K562 (cell line): ENCODE results near the gene ABHD16A. TPM values are rescaled to one million over a fixed set of nuclear protein-coding genes. Genes with fewer than 3 reads are reported as not detected.
A peak's percentile ranks its signal among the peaks of the same experiment; 100 is the strongest.

ENCODE experiments used
- CBFA2T3 ChIP-seq: fragments of 450-650 bp; IDR thresholded peaks from 2 replicates; pipeline ENCODE4 v1.6.1; 2017
- KLF16 ChIP-seq: IDR thresholded peaks from 2 replicates; pipeline ENCODE4 v1.6.1; 2016; ENCODE audit warnings: antibody characterized with exemption
- MBD1 ChIP-seq: fragments of 250-450 bp; sonication (Bioruptor Pico); IDR thresholded peaks from 2 replicates; pipeline ENCODE4 v1.8.0; 2022; ENCODE audit warnings: inconsistent platforms
- MEF2D ChIP-seq: conservative IDR thresholded peaks from 2 replicates; pipeline ENCODE4 v1.6.1; 2016; ENCODE audit warnings: low read depth, missing genetic modification characterization, missing compliant biosample characterization
- NKRF ChIP-seq: fragments of 450-650 bp; IDR thresholded peaks from 2 replicates; pipeline ENCODE4 v1.6.1; 2016; ENCODE audit warnings: borderline replicate concordance
- POLR3A ChIP-seq: IDR thresholded peaks from 2 replicates; pipeline ENCODE4 v1.6.1; 2011; ENCODE audit warnings: borderline replicate concordance, mild to moderate bottlenecking, moderate library complexity; ENCODE audit not compliant: insufficient read length, insufficient read depth; ENCODE audit errors: extremely low read depth
- TAF7 ChIP-seq: fragments of 450-650 bp; IDR thresholded peaks from 2 replicates; pipeline ENCODE4 v1.6.1; 2016; ENCODE audit warnings: missing genetic modification characterization, missing compliant biosample characterization
- TBP ChIP-seq: optimal IDR thresholded peaks from 2 replicates; pipeline ENCODE3; 2011; ENCODE audit warnings: low read depth, low read length, improper control_type of control experiment
- UBTF ChIP-seq, 2 experiments: IDR thresholded peaks; 2 replicates each; pipeline ENCODE4 v1.6.1; 2012; ENCODE audit warnings: improper control_type of control experiment in 2 of 2, low read depth in 2 of 2, low read length in 2 of 2, borderline replicate concordance in 1 of 2
- ZKSCAN3 ChIP-seq: fragments of 250-450 bp; sonication (Bioruptor Pico); IDR thresholded peaks from 2 replicates; pipeline ENCODE4 v1.4.0; 2020
- ZNF12 ChIP-seq: sonication (generic); formaldehyde crosslinking; IDR thresholded peaks from 2 replicates; pipeline ENCODE4 v1.4.0; 2020; ENCODE audit warnings: mild to moderate bottlenecking, missing genetic modification reagents
- ZNF133 ChIP-seq: fragments of 250-450 bp; sonication (Bioruptor Pico); IDR thresholded peaks from 2 replicates; pipeline ENCODE4 v1.4.0; 2020; ENCODE audit warnings: mild to moderate bottlenecking
- ZNF140 ChIP-seq: fragments of 250-450 bp; sonication (Bioruptor Pico); IDR thresholded peaks from 2 replicates; pipeline ENCODE4 v1.8.0; 2021; ENCODE audit warnings: moderate library complexity, mild to moderate bottlenecking, inconsistent platforms
- ZNF277 ChIP-seq: fragments of 250-450 bp; sonication (Bioruptor Pico); IDR thresholded peaks from 2 replicates; pipeline ENCODE4 v1.8.0; 2022; ENCODE audit warnings: inconsistent platforms, mild to moderate bottlenecking, moderate library complexity, borderline replicate concordance
- ZNF3 ChIP-seq: fragments of 250-450 bp; sonication (Bioruptor Pico); IDR thresholded peaks from 2 replicates; pipeline ENCODE4 v1.5.0; 2021; ENCODE audit warnings: mild to moderate bottlenecking, moderate library complexity
- ZNF354B ChIP-seq: fragments of 250-450 bp; sonication (Bioruptor Pico); IDR thresholded peaks from 2 replicates; pipeline ENCODE4 v1.4.0; 2020
- ZNF644 ChIP-seq: fragments of 200-800 bp; sonication (Bioruptor generic); IDR thresholded peaks from 2 replicates; pipeline ENCODE4 v1.6.1; 2016; ENCODE audit warnings: low read depth, missing genetic modification characterization, missing compliant biosample characterization
- polyA plus RNA-seq, 8 experiments: library from polyadenylated mRNA; depleted of rRNA in 4 of 8; stranded (reverse) in 5 of 8; unstranded in 3 of 8; fragments of >200 nt; fragmentation: Nextera tagmentation in 2 of 8; fragmentation: Illumina TruSeq in 1 of 8; extraction: Ambion mirVana in 2 of 8; extraction: Trizol in 1 of 8; gene quantifications; 2 replicates each; pipeline versions ENCODE4 v1.2.1 to v1.2.3, GENCODE V29; 2011 to 2014; ENCODE audit warnings: inconsistent platforms in 1 of 8, missing spikeins in 1 of 8
- total RNA-seq, 7 experiments: library from RNA; depleted of rRNA in 6 of 7; stranded (reverse); fragments of >200 nt in 6 of 7; fragmentation: Illumina TruSeq in 2 of 7; extraction: Trizol in 2 of 7; gene quantifications; 2 replicates each; pipeline versions ENCODE4 v1.2.1 to v1.2.3, GENCODE V29; 2011 to 2021; ENCODE audit warnings: low replicate concordance in 1 of 7
- TF ChIP-seq, protein P1 (sequence below): fragments of 250-450 bp; sonication (Bioruptor Pico); IDR thresholded peaks from 2 replicates; pipeline ENCODE4 v1.5.0; 2021; ENCODE audit warnings: mild to moderate bottlenecking, borderline replicate concordance

Gene ABHD16A
- total and polyA plus RNA-seq, 9 of the 15 experiments (the other 6 are each of a cell fraction or from before 2014, with no cell fraction given): 25.8 to 120 (median 81.6) TPM

GRCh38 chr6:31734821-31735406 lies 31.8 kb upstream of the ABHD16A start (continued):
- TF ChIP-seq POLR3A: no peak
- peak; percentile 72; the same call in 1 of the 2 replicates for TF ChIP-seq ZNF12 (CRISPR knock-in tag)
- no peak for TF ChIP-seq ZNF644 (tag)
- no peak for TF ChIP-seq ZNF277 (CRISPR knock-in tag)
- no peak for TF ChIP-seq ZNF354B (CRISPR knock-in tag)
- TF ChIP-seq MBD1: no peak
- no peak for TF ChIP-seq KLF16
- TF ChIP-seq TAF7 (tag): peak; percentile 86
- TF ChIP-seq, protein P1, sequence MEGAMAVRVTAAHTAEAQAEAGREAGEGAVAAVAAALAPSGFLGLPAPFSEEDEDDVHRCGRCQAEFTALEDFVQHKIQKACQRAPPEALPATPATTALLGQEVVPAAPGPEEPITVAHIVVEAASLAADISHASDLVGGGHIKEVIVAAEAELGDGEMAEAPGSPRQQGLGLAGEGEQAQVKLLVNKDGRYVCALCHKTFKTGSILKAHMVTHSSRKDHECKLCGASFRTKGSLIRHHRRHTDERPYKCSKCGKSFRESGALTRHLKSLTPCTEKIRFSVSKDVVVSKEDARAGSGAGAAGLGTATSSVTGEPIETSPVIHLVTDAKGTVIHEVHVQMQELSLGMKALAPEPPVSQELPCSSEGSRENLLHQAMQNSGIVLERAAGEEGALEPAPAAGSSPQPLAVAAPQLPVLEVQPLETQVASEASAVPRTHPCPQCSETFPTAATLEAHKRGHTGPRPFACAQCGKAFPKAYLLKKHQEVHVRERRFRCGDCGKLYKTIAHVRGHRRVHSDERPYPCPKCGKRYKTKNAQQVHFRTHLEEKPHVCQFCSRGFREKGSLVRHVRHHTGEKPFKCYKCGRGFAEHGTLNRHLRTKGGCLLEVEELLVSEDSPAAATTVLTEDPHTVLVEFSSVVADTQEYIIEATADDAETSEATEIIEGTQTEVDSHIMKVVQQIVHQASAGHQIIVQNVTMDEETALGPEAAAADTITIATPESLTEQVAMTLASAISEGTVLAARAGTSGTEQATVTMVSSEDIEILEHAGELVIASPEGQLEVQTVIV: no peak
- TF ChIP-seq ZNF133: no peak
- TF ChIP-seq CBFA2T3: no peak
- peak; percentile 51 for TF ChIP-seq MEF2D (tag)
- TF ChIP-seq ZKSCAN3 (CRISPR knock-in tag): peak; percentile 83
- no peak for TF ChIP-seq ZNF3 (CRISPR knock-in tag)
- TF ChIP-seq ZNF140 (CRISPR knock-in tag): no peak
- TF ChIP-seq NKRF: peak; percentile 94
- TF ChIP-seq UBTF (IDR thresholded peaks at IDR 0.05; ENCODE audit: borderline replicate concordance in 1 of 2, low read depth in 2 of 2, low read length in 2 of 2): 0 out of 4 replicates have a peak, but pooled peaks of 1 of the 2 experiments have one; percentile 50
- no peak for TF ChIP-seq TBP
